Endothelial cell of umbilical vein (primary cell): Measurements from ENCODE around the gene EDN1. TPM values are rescaled to one million over a fixed set of nuclear protein-coding genes. Genes with fewer than 3 reads are reported as not detected.

ENCODE experiments used
- BruUV-seq: library from RNA; stranded (reverse); fragments of 400-500 nt; replicated peaks from 2 replicates; lab custom pipeline; 2021; lab: Mats Ljungman, UMichigan
- CTCF ChIA-PET: fragments of 300-600, 350-600 bp; sonication (Branson Sonifier 250); formaldehyde crosslinking; loops from one replicate; lab custom pipeline; 2021; ENCODE audit warnings: antibody characterized with exemption, inconsistent platforms; lab: Charles Lee
- POLR2A ChIA-PET: fragments of 300-600, 350-600 bp; sonication (Branson Sonifier 250); formaldehyde crosslinking; loops from one replicate; lab custom pipeline; 2021; ENCODE audit warnings: antibody characterized with exemption, inconsistent platforms; lab: Charles Lee
- DNase-seq: peaks from one replicate; pipeline ENCODE4 v3.0.0-alpha.2; 2011; ENCODE audit warnings: low read depth, low spot score
- FAIRE-seq: peaks from 2 replicates; lab custom pipeline; 2011; peaks lifted over from hg19 to GRCh38; lab: Jason Lieb, UNC
- H2AFZ ChIP-seq: 2 replicates; pipeline ENCODE4 v1.6.0; 2012; ENCODE audit warnings: low read depth, low read length, control low read depth, inconsistent platforms
- H3K27ac ChIP-seq: 2 replicates; pipeline ENCODE4 v1.5.1; 2011; ENCODE audit warnings: low read depth, mild to moderate bottlenecking, control low read depth, low read length, moderate library complexity; ENCODE audit not compliant: insufficient read depth
- H3K27me3 ChIP-seq, 2 experiments: 2 replicates each; pipeline versions ENCODE4 v1.6.0 to v1.6.1; 2011; ENCODE audit warnings: low read length in 2 of 2, mixed read lengths in 1 of 2; ENCODE audit not compliant: control insufficient read depth in 2 of 2, insufficient read depth in 2 of 2
- H3K36me3 ChIP-seq, 2 experiments: 2 replicates in 1 of 2; 3 replicates in 1 of 2; pipeline ENCODE4 v1.5.1; 2011; ENCODE audit warnings: low read length in 2 of 2, mild to moderate bottlenecking in 1 of 2, moderate library complexity in 1 of 2; ENCODE audit not compliant: control insufficient read depth in 2 of 2, insufficient read depth in 2 of 2; ENCODE audit errors: extremely low read depth in 1 of 2
- H3K4me1 ChIP-seq: 3 replicates; pipeline ENCODE4 v1.5.1; 2011; ENCODE audit warnings: mild to moderate bottlenecking, low read length; ENCODE audit not compliant: control insufficient read depth, insufficient read depth; ENCODE audit errors: extremely low read depth
- H3K4me2 ChIP-seq: 2 replicates; pipeline ENCODE4 v1.6.1; 2011; ENCODE audit warnings: low read length, control low read depth, mixed read lengths; ENCODE audit not compliant: insufficient read depth
- H3K4me3 ChIP-seq, 3 experiments: fragments of 200-600 bp in 1 of 3; sonication (generic), shearing (Covaris generic) in 1 of 3; replicated peaks in 1 of 3; 2 replicates each; pipeline ENCODE4 v1.5.1; 2011 to 2016; ENCODE audit warnings: control low read depth in 3 of 3, low read length in 3 of 3, mild to moderate bottlenecking in 2 of 3, inconsistent platforms in 1 of 3, low read depth in 1 of 3, moderate library complexity in 1 of 3; ENCODE audit not compliant: insufficient read depth in 1 of 3
- H3K79me2 ChIP-seq: 2 replicates; pipeline ENCODE4 v1.6.0; 2012; ENCODE audit warnings: low read length, inconsistent platforms; ENCODE audit not compliant: control insufficient read depth, insufficient read depth
- H3K9ac ChIP-seq: replicated peaks from 2 replicates; pipeline ENCODE3; 2011; ENCODE audit warnings: low read length, control low read depth; ENCODE audit not compliant: insufficient read depth; ENCODE audit errors: extremely low read depth
- H3K9me1 ChIP-seq: replicated peaks from 3 replicates; pipeline ENCODE4 v1.6.0; 2011; ENCODE audit warnings: mild to moderate bottlenecking, low read length; ENCODE audit not compliant: control insufficient read depth, insufficient read depth; ENCODE audit errors: extremely low read depth
- H3K9me3 ChIP-seq: replicated peaks from 2 replicates; pipeline ENCODE4 v1.5.1; 2012; ENCODE audit warnings: low read length, inconsistent platforms; ENCODE audit not compliant: control insufficient read depth, insufficient read depth
- H4K20me1 ChIP-seq: replicated peaks from 2 replicates; pipeline ENCODE3; 2011; ENCODE audit warnings: mild to moderate bottlenecking, low read length; ENCODE audit not compliant: control insufficient read depth, insufficient read depth; ENCODE audit errors: extremely low read depth
- EZH2 ChIP-seq: IDR thresholded peaks from 2 replicates; pipeline ENCODE4 v1.6.1; 2012; ENCODE audit warnings: borderline replicate concordance, low read depth, mild to moderate bottlenecking, moderate library complexity, low read length, inconsistent platforms; ENCODE audit not compliant: severe bottlenecking
- FOS ChIP-seq: IDR thresholded peaks from 2 replicates; pipeline ENCODE4 v1.6.1; 2011; ENCODE audit warnings: mild to moderate bottlenecking, low read length, moderate library complexity, borderline replicate concordance; ENCODE audit not compliant: insufficient read depth
- GATA2 ChIP-seq: IDR thresholded peaks from 2 replicates; pipeline ENCODE4 v1.7.0; 2011; ENCODE audit warnings: low read depth, mild to moderate bottlenecking, moderate library complexity, mixed read lengths, low read length; ENCODE audit not compliant: insufficient read length, insufficient read depth
- JUN ChIP-seq: IDR thresholded peaks from 2 replicates; pipeline ENCODE4 v1.6.1; 2011; ENCODE audit warnings: borderline replicate concordance, low read depth; ENCODE audit not compliant: insufficient read length, insufficient read depth
- MYC ChIP-seq: IDR thresholded peaks from one replicate; pipeline ENCODE4 v1.6.1; 2011; ENCODE audit warnings: mild to moderate bottlenecking, low read depth, low read length
- POLR2A ChIP-seq: IDR thresholded peaks from 2 replicates; pipeline ENCODE4 v1.6.1; 2012; ENCODE audit warnings: low read depth, mild to moderate bottlenecking, control low read depth, low read length
- POLR2AphosphoS5 ChIP-seq: IDR thresholded peaks from 2 replicates; pipeline ENCODE4 v1.6.1; 2012; ENCODE audit warnings: low read depth, mild to moderate bottlenecking, control low read depth, low read length, moderate library complexity; ENCODE audit not compliant: insufficient read depth
- dilution Hi-C: fragments of 300-500 bp; cut with MboI; formaldehyde crosslinking; loops from one replicate; pipeline ENCODE4 v1.15.0; 2019; ENCODE audit warnings: low sequenced_read_pairs; ENCODE audit not compliant: extremely low pct_ligation_motif_present
- intact Hi-C: fragments of 100-400 bp; cut with micrococcal nuclease; formaldehyde crosslinking; loops from one replicate; pipeline ENCODE4 v1.10.0; 2022
- polyA plus RNA-seq, 4 experiments: library from polyadenylated mRNA; depleted of rRNA in 3 of 4; stranded (reverse) in 3 of 4; unstranded in 1 of 4; fragments of >200 nt; gene quantifications; 2 replicates each; pipeline versions ENCODE4 v1.2.1 to v1.2.3, GENCODE V29; 2011 to 2012; ENCODE audit warnings: missing spikeins in 1 of 4
- total RNA-seq: library from RNA; stranded (reverse); gene quantifications from 2 replicates; pipeline ENCODE4 v1.2.3, GENCODE V29; 2021
- TF ChIP-seq, protein P1 (sequence below), 2 donors: IDR thresholded peaks; 1 replicate in 1 of 2; 2 replicates in 1 of 2; pipeline ENCODE4 v1.5.1; 2011; ENCODE audit warnings: low read length in 2 of 2, mild to moderate bottlenecking in 2 of 2, moderate library complexity in 2 of 2, control low read depth in 1 of 2, inconsistent platforms in 1 of 2, low read depth in 1 of 2; ENCODE audit not compliant: insufficient read depth in 1 of 2; ENCODE audit errors: extremely low read depth in 1 of 2

EDN1 gene
- total and polyA plus RNA-seq, 2 donors (not counting 3 experiments of a cell fraction or from before 2014, with no cell fraction given): 493 to 498 TPM

DNA sequence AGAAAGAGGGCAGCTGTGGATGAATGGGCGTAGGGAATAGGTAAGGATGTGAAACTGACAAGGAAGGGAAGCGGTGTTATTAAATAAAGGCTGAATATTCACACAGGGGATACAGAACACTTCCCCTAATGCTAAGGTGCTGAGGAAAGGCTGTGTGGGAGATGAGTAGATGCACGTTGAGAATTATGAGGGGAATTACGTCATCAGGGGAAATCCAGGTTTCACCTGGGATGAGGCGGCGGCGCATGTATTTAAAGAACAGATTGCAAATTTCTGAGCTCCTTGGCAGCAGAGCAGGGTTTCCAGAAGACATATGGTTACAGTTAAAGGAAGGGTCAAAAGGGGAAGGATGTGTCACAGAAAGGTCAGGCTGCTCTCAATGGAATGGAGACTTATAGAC lies 28.7 kb upstream of the EDN1 start:
- no peak for FAIRE-seq
- TF ChIP-seq FOS: no peak
- no peak for TF ChIP-seq GATA2
- TF ChIP-seq, protein P1, sequence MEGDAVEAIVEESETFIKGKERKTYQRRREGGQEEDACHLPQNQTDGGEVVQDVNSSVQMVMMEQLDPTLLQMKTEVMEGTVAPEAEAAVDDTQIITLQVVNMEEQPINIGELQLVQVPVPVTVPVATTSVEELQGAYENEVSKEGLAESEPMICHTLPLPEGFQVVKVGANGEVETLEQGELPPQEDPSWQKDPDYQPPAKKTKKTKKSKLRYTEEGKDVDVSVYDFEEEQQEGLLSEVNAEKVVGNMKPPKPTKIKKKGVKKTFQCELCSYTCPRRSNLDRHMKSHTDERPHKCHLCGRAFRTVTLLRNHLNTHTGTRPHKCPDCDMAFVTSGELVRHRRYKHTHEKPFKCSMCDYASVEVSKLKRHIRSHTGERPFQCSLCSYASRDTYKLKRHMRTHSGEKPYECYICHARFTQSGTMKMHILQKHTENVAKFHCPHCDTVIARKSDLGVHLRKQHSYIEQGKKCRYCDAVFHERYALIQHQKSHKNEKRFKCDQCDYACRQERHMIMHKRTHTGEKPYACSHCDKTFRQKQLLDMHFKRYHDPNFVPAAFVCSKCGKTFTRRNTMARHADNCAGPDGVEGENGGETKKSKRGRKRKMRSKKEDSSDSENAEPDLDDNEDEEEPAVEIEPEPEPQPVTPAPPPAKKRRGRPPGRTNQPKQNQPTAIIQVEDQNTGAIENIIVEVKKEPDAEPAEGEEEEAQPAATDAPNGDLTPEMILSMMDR (IDR thresholded peaks at IDR 0.05; ENCODE audit: extremely low read depth in 1 of 2, insufficient read depth in 1 of 2, low read depth in 1 of 2, low read length in 2 of 2): no peak
- TF ChIP-seq POLR2AphosphoS5: no peak
- TF ChIP-seq EZH2: no peak
- no peak for TF ChIP-seq MYC
- TF ChIP-seq POLR2A: no peak
- TF ChIP-seq JUN: no peak
- Histone ChIP-seq H3K4me2 (no peak overlapping the region), H2AFZ (no peak overlapping the region), H3K27me3 (no peaks in the 10 kb centered on the region), H3K27ac (no peak overlapping the region), H3K4me3 (no peak overlapping the region), H4K20me1 (no peaks in the 10 kb centered on the region), H3K9me3 (no peaks in the 10 kb centered on the region), H3K9ac (no peak overlapping the region), H3K9me1 (no peaks in the 10 kb centered on the region), H3K79me2 (no peaks in the 10 kb centered on the region), H3K36me3 (no peaks in the 10 kb centered on the region), H3K4me1 (no peaks in the 10 kb centered on the region)
- no TSS peak for BruUV-seq
- dilution Hi-C loops (no loop called here), intact Hi-C loops (no loop called here)
- ChIA-PET POLR2A (no interaction called here), CTCF (interaction anchor here (0.9 kb wide), 1 partner anchor 21 kb away, joined by 3 read pairs; no protein-coding TSS in a partner anchor)
- no peak for DNase-seq
